ENCODE measurements around the gene KLHL17. TPM values are rescaled to one million over a fixed set of nuclear protein-coding genes. Genes with fewer than 3 reads are reported as not detected.
"Not testable (repeated sequence)": the region's sequence is repeated elsewhere in the genome, so short reads cannot be mapped to it uniquely, and the experiment has no call there.

The KLHL17 gene
- total RNA-seq, 1 experiment from 2014 or later: 58.8 TPM

GRCh38 chr1:1012736-1013104 is 52.3 kb downstream of the KLHL17 start:
- POLR2A ChIA-PET: not testable (repeated sequence)

DNA sequence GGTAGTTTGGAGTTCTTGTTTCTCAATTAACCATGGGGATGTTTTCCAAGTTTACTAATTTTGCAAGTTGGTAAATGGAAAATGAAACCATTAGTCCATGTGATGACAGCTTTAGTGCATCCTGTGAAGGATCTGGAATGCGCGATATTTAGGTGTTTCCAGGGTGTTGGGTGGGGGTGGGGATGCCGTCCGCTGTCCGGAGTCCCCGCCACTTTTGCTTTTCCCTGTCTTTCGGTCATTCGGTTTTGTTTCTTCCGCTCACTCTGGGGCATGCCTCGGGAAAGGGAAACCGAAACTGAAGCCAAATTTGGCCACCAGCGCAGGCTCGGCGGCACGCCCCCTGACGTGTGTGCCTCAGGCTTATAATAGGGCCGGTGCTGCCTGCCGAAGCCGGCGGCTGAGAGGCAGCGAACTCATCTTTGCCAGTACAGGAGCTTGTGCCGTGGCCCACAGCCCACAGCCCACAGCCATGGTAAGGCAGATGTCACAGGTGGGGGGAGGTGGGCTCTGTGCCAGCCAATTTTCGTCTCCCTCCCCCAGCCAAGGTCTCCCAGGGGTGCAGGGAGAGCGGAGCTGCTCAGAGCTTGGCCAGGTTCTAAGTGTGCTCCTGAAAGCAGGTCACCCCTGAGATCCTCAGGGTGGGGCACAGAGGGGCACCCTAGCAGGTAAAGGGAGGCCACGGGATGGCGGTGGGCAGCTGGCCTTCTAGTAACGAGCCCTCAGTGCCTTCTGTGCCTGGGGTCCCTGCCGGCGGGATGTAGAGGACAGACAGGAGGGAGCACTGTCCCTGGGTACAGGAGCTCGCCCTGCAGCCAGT is 52.9 kb downstream of the KLHL17 start, which contains the start of gene ISG15:
Gene ISG15 (plus strand): TSS at position 393 of the 817 bp plus-strand sequence. CDS start 77 bp downstream, at position 470.
- H3K27ac ChIP-seq (ENCODE audit: low read length): peak within 1 kb of the TSS; percentile 87
- ChIA-PET POLR2A (interaction anchor here (0.7 to 1.2 kb wide), 2 partner anchors 12 to 39 kb away, joined by 3 to 8 read pairs; no protein-coding TSS in a partner anchor), CTCF (interaction anchor here (0.7 to 1.8 kb wide), 5 partner anchors 11 to 279 kb away, joined by 3 to 11 read pairs (median 5); no protein-coding TSS in a partner anchor)
- H3K9me3 ChIP-seq (ENCODE audit: control insufficient read depth, insufficient read depth, low read depth, low read length): no peaks in the 10 kb centered on the region
- intact Hi-C loops (cut with micrococcal nuclease; ENCODE audit: unreplicated experiment) (loop anchor here (10.0 kb wide), 1 partner anchor 51 kb away; no protein-coding TSS in a partner anchor), in situ Hi-C loops (cut with HindIII; ENCODE audit: low pct_unique_long_range_greater_than_20kb, low sequenced_read_pairs) (no loop called here)
- DNase-seq (ENCODE audit: low read depth, low spot score) (peak; percentile 67), ATAC-seq (peak; percentile 89)
- peak; percentile 56; the same call in 1 of the 2 replicates for TF ChIP-seq POLR2AphosphoS5 (IDR thresholded peaks at IDR 0.05; ENCODE audit: low read depth, low read length)
- peak; percentile 69; the same call in 1 of the 2 replicates for TF ChIP-seq SIN3A (IDR thresholded peaks at IDR 0.05; ENCODE audit: borderline replicate concordance, insufficient read depth, low read depth, low read length)
- TF ChIP-seq CTCF (IDR thresholded peaks at IDR 0.05): no peak
- H3K27me3 ChIP-seq (ENCODE audit: control insufficient read depth, insufficient read depth, low read length): no peaks in the 10 kb centered on the region
- no peaks in the 10 kb centered on the region; the same call in 1 of the 2 replicates for H3K36me3 ChIP-seq (ENCODE audit: control insufficient read depth, insufficient read depth, low read length)
- BruUV-seq (replicated peaks): no TSS peak
- H3K4me1 ChIP-seq (ENCODE audit: control insufficient read depth, insufficient read depth, low read length): peaks cover 10% of the 10 kb centered on the region
- peak within 1 kb of the TSS; percentile 66 to 83 for H3K4me3 ChIP-seq (ENCODE audit: low read depth in 2 of 2, low read length in 2 of 2)

More at GRCh38 chr1:1012736-1013104, 52.3 kb downstream of the KLHL17 start:
- intact Hi-C loops (cut with micrococcal nuclease; ENCODE audit: unreplicated experiment): loop anchor here (10.0 kb wide), 1 partner anchor 52 kb away; no protein-coding TSS in a partner anchor
- CTCF ChIA-PET: interaction anchor here (0.7 kb wide), 1 partner anchor 50 kb away, joined by 3 read pairs; no protein-coding TSS in a partner anchor
- Histone ChIP-seq H3K27ac (ENCODE audit: low read length) (peak overlapping the region; percentile 87), H3K4me3 (ENCODE audit: low read depth in 2 of 2, low read length in 2 of 2) (peak overlapping the region; percentile 66 to 83), H3K4me1 (ENCODE audit: control insufficient read depth, insufficient read depth, low read length) (peaks cover 10% of the 10 kb centered on the region)
- BruUV-seq (replicated peaks); H3K9me3 ChIP-seq (ENCODE audit: control insufficient read depth, insufficient read depth, low read depth, low read length); in situ Hi-C loops (cut with HindIII; ENCODE audit: low pct_unique_long_range_greater_than_20kb, low sequenced_read_pairs); H3K27me3 ChIP-seq (ENCODE audit: control insufficient read depth, insufficient read depth, low read length); DNase-seq (ENCODE audit: low read depth, low spot score); ATAC-seq; H3K36me3 ChIP-seq (ENCODE audit: control insufficient read depth, insufficient read depth, low read length): not testable (repeated sequence)

- Histone ChIP-seq H3K27ac (ENCODE audit: low read length) (peak overlapping the region; percentile 87), H3K4me1 (ENCODE audit: control insufficient read depth, insufficient read depth, low read length) (peaks cover 10% of the 10 kb centered on the region), H3K36me3 (ENCODE audit: control insufficient read depth, insufficient read depth, low read length) (no peaks in the 10 kb centered on the region; the same call in 1 of the 2 replicates), H3K4me3 (ENCODE audit: low read depth in 2 of 2, low read length in 2 of 2) (peak overlapping the region; percentile 66 to 83), H3K9me3 (ENCODE audit: control insufficient read depth, insufficient read depth, low read depth, low read length) (no peaks in the 10 kb centered on the region), H3K27me3 (ENCODE audit: control insufficient read depth, insufficient read depth, low read length) (no peaks in the 10 kb centered on the region)
- CTCF ChIA-PET: interaction anchor here (1.0 to 1.8 kb wide), 6 partner anchors 11 to 278 kb away, joined by 3 to 11 read pairs (median 4); no protein-coding TSS in a partner anchor
- TF ChIP-seq POLR2AphosphoS5 (IDR thresholded peaks at IDR 0.05; ENCODE audit: low read depth, low read length): no peak
- 0 out of 2 replicates have a peak, but pooled peaks have one; percentile 52 for TF ChIP-seq SIN3A (IDR thresholded peaks at IDR 0.05; ENCODE audit: borderline replicate concordance, insufficient read depth, low read depth, low read length)
- peak; percentile 69 for ATAC-seq
- POLR2A ChIA-PET: interaction anchor here (0.6 to 1.2 kb wide), 2 partner anchors 13 to 78 kb away, joined by 3 to 8 read pairs; no protein-coding TSS in a partner anchor
- TSS peak; percentile 100 for BruUV-seq (replicated peaks)
- no peak for DNase-seq (ENCODE audit: low read depth, low spot score)
- intact Hi-C loops (cut with micrococcal nuclease; ENCODE audit: unreplicated experiment): loop anchor here (10.0 kb wide), 1 partner anchor 51 kb away; no protein-coding TSS in a partner anchor
- in situ Hi-C loops (cut with HindIII; ENCODE audit: low pct_unique_long_range_greater_than_20kb, low sequenced_read_pairs): no loop called here
These were observed 53.7 kb downstream of the KLHL17 start for GRCh38 chr1:1013922-1014648.
